ENCODE results near the gene SLC18A3. TPM values are rescaled to one million over a fixed set of nuclear protein-coding genes. Genes with fewer than 3 reads are reported as not detected.

SLC18A3 gene
- total RNA-seq, 4 donors from 2014 or later, result not detected

DNA sequence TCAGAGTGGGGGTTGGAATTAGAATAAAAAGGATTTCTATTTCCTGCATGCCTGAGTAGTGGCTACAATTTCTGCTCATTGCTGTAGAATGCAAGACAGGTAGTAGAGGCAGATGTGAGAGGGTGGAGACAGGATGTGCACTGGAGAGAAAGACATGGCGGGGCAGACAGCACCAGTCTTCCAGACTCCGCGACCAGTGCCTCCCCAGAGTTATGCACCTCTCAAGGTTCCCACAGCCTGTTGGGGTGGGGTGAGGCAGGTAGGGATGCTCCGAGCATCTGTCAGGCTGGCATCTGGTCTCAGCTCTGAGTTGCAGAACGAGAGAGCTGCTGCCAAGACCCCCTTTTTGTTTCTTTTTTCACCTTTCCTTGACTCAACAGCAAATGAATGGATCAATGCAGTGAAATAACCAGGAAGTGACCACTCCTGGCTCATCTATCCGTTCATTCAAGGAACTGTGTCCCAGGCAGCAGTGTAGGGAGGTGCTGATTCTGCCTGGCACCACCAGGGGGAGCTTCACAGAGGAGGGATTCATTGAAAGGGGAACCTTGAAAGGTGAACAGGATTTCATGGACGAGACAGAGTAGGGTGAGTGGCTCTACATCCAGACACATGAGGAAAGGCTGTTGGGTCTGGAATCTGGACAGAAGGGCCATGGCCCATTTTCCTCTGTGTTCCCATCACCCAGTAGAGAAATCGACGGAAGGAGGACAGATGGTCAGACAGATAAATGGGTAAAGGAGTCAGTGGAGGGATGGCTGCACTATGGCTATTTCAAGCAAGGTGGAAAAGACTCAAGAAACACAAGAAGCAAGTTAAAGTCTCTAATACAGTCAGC lies 17.2 kb upstream of the SLC18A3 start:
- no peaks in the 10 kb centered on the region for H3K9me3 ChIP-seq
- 43 to 47% methylated on average over 9 of the region's 9 CpGs for WGBS, 2 donors
- TF ChIP-seq, protein P1, sequence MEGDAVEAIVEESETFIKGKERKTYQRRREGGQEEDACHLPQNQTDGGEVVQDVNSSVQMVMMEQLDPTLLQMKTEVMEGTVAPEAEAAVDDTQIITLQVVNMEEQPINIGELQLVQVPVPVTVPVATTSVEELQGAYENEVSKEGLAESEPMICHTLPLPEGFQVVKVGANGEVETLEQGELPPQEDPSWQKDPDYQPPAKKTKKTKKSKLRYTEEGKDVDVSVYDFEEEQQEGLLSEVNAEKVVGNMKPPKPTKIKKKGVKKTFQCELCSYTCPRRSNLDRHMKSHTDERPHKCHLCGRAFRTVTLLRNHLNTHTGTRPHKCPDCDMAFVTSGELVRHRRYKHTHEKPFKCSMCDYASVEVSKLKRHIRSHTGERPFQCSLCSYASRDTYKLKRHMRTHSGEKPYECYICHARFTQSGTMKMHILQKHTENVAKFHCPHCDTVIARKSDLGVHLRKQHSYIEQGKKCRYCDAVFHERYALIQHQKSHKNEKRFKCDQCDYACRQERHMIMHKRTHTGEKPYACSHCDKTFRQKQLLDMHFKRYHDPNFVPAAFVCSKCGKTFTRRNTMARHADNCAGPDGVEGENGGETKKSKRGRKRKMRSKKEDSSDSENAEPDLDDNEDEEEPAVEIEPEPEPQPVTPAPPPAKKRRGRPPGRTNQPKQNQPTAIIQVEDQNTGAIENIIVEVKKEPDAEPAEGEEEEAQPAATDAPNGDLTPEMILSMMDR (IDR thresholded peaks at IDR 0.05), result peak; percentile 57 to 89 (median 81)
- TF ChIP-seq POLR2A (IDR thresholded peaks at IDR 0.05) (no peak), EP300 (IDR thresholded peaks at IDR 0.05) (no peak)
- no peaks in the 10 kb centered on the region for H3K27me3 ChIP-seq
- no peaks in the 10 kb centered on the region for H3K4me1 ChIP-seq
- H3K36me3 ChIP-seq, result no peaks in the 10 kb centered on the region
- peak in 1 of 2 donors; percentile 44 for DNase-seq (ENCODE audit: low spot score in 2 of 2)
- H3K4me3 ChIP-seq, result no peak overlapping the region
- H3K27ac ChIP-seq, result no peak overlapping the region

DNA sequence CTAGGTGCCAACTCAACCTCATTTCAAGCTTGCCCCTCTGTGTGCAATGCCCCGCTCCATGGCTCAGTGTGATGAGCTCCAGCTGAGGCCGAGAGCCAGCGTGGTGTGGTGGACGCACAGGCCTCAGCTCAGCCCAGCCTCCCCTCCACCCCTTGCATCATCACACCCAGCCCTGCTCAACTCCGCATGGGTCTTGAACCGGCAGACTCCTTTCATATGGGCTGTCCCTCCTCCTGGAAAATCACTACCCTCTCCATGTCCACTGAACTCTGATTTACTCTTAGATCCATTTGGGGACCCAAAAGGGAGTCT lies 16.6 kb upstream of the SLC18A3 start:
- Histone ChIP-seq H3K27ac (no peak overlapping the region), H3K9me3 (no peaks in the 10 kb centered on the region), H3K4me1 (no peaks in the 10 kb centered on the region), H3K36me3 (no peaks in the 10 kb centered on the region), H3K27me3 (no peaks in the 10 kb centered on the region), H3K4me3 (no peak overlapping the region)
- WGBS, 2 donors, result 83% methylated on average over 6 of the region's 6 CpGs
- no peak for DNase-seq (ENCODE audit: low spot score in 2 of 2)
- no peak for TF ChIP-seq POLR2A (IDR thresholded peaks at IDR 0.05)
- TF ChIP-seq, protein P1 (IDR thresholded peaks at IDR 0.05), result no peak
- TF ChIP-seq EP300 (IDR thresholded peaks at IDR 0.05), result no peak

DNA sequence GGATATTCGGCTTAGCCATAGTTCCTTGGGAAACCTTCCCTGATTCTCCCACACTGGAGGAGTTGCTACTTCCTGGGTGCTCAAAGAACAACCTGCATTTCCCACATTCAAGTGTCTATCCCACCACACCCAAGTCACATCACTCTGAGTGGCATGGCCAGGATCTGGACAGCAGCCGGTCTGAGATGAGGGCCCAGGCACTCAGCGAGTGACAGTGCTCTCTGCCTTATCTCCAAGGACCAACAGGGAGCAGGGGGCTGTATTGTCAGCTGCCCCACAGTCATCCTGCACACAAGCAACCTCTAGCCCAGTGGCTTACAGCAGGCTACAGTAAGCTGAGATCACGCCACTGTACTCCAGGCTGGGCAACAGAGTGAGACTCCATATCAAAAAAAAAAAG lies 16.1 kb upstream of the SLC18A3 start:
- Histone ChIP-seq H3K4me1 (no peaks in the 10 kb centered on the region), H3K36me3 (no peaks in the 10 kb centered on the region), H3K4me3 (no peak overlapping the region), H3K27me3 (no peaks in the 10 kb centered on the region), H3K9me3 (no peaks in the 10 kb centered on the region), H3K27ac (no peak overlapping the region)
- TF ChIP-seq POLR2A (IDR thresholded peaks at IDR 0.05) (no peak), EP300 (IDR thresholded peaks at IDR 0.05) (no peak)
- TF ChIP-seq, protein P1 (IDR thresholded peaks at IDR 0.05), result no peak
- no peak for DNase-seq (ENCODE audit: low spot score in 2 of 2)
- whole genome bisulfite sequencing, 2 donors, result 62 to 66% methylated on average over 3 to 4 of the region's 4 CpGs

DNA sequence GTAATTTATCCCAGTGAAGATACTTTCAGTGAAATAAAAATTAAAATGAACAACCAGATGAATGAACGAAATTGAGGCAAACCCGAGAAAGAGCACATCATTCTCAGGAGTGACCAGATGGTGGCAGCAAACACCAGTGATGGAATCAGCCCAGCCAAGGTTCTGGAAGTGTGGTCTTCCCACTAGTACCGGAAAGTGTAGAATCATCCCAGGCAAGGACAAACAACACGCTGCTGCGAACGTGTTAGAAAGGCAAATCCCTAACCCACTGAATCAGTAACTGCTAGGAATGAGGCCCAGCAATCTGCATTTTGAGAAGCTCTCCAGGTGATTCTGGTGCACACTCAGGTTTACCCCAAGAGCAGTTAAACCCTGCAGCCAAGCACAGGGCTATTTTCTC lies 15.5 kb upstream of the SLC18A3 start:
- H3K36me3 ChIP-seq, result no peaks in the 10 kb centered on the region
- H3K9me3 ChIP-seq, result no peaks in the 10 kb centered on the region
- peak in 1 of 2 donors; percentile 52 for DNase-seq (ENCODE audit: low spot score in 2 of 2)
- H3K27me3 ChIP-seq, result no peaks in the 10 kb centered on the region
- no peak for TF ChIP-seq EP300 (IDR thresholded peaks at IDR 0.05)
- TF ChIP-seq, protein P1 (IDR thresholded peaks at IDR 0.05), result peak; percentile 56 to 64 (median 60)
- no peaks in the 10 kb centered on the region for H3K4me1 ChIP-seq
- WGBS, 2 donors, result 0 to 3% methylated on average over 6 of the region's 6 CpGs
- no peak overlapping the region for H3K27ac ChIP-seq
- H3K4me3 ChIP-seq, result no peak overlapping the region

DNA sequence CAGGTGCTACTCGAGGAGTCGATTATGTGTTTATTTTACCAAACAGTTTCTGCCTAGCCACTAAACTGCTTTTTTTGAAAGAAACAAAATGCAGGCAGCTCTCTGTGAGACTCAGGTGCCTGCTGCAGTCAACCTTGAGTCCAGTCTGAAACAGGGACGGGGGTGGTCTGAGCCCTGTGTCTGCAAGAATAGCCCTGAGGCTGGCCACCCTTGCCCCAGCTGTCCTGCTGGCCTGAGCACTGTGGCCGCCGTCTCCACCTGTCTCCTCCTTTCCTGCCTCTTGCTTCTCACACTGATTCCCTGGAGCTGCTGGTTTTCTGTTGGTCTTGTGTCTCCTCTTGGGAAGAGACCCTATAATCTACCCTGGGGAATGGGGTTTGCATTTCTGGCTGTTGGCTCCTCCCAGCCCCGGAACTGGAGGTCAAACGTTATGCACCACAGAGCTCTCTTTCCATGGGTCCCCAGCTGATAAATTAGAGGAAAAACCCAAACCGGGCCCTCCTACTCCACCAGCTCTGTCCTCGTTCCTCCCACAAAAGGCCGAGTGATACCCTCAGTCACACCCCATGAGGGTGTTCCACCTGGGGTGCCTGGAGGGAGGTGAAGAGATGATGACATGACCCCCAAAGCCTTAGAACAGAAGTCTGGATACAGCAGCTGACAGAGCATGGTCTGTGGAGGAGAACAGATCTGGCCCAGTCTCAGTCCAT lies 15.0 kb upstream of the SLC18A3 start:
- Histone ChIP-seq H3K4me1 (no peaks in the 10 kb centered on the region), H3K9me3 (no peaks in the 10 kb centered on the region), H3K36me3 (no peaks in the 10 kb centered on the region), H3K4me3 (no peak overlapping the region), H3K27me3 (no peaks in the 10 kb centered on the region), H3K27ac (no peak overlapping the region)
- no peak for DNase-seq (ENCODE audit: low spot score in 2 of 2)
- TF ChIP-seq POLR2A (IDR thresholded peaks at IDR 0.05) (no peak), EP300 (IDR thresholded peaks at IDR 0.05) (no peak)
- TF ChIP-seq, protein P1 (IDR thresholded peaks at IDR 0.05), result no peak
- WGBS, 2 donors, result 64% methylated on average over 10 of the region's 10 CpGs

All from tibial nerve (tissue), 4 donors.